Stimulated activated naive B cell treated with anti-CD40 and anti-IgM and Interleukin-4, amounts not matched to agents 10 μg/mL and 1 μg/mL and 100 μg/mL, for 72 hours (primary cell): ENCODE results near the gene ABTB2.
"Not testable (repeated sequence)": the region's sequence is repeated elsewhere in the genome, so short reads cannot be mapped to it uniquely, and the experiment has no call there.

Experiments used
- ATAC-seq, 2 donors: fragments of 150-1000 bp; cut with Tn5 transposase; replicated peaks; 2 replicates each; pipeline ENCODE4 v1.10.0; 2021; ENCODE audit warnings: moderate library complexity in 1 of 2
- DNase-seq: peaks from one replicate; pipeline ENCODE4 v3.0.0; 2021
- H3K27ac Mint-ChIP-seq: one replicate; pipeline ENCODE4 v1.8.0; 2022; ENCODE audit warnings: mild to moderate bottlenecking, mixed read lengths
- H3K27me3 Mint-ChIP-seq, 2 donors: one replicate each; pipeline ENCODE4 v1.8.0; 2022; ENCODE audit warnings: mixed read lengths in 2 of 2
- H3K36me3 Mint-ChIP-seq, 2 donors: one replicate each; pipeline ENCODE4 v1.8.0; 2022; ENCODE audit warnings: mixed read lengths in 2 of 2, mild to moderate bottlenecking in 1 of 2
- H3K4me1 Mint-ChIP-seq, 2 donors: one replicate each; pipeline ENCODE4 v1.8.0; 2022; ENCODE audit warnings: mixed read lengths in 2 of 2, mild to moderate bottlenecking in 1 of 2
- H3K4me3 Mint-ChIP-seq, 2 donors: one replicate each; pipeline ENCODE4 v1.8.0; 2022; ENCODE audit warnings: mild to moderate bottlenecking in 2 of 2, mixed read lengths in 2 of 2, moderate library complexity in 1 of 2
- H3K9me3 Mint-ChIP-seq, 2 donors: one replicate each; pipeline ENCODE4 v1.8.0; 2022; ENCODE audit warnings: mixed read lengths in 2 of 2, mild to moderate bottlenecking in 1 of 2

ABTB2 gene

GRCh38 chr11:34259087-34259486 lies 98.7 kb downstream of the ABTB2 start:
- Mint-ChIP-seq H3K36me3 (peaks cover 17 to 21% of the 10 kb centered on the region in 2 donors), H3K27ac (no peak overlapping the region), H3K4me1 (peaks cover 11 to 17% of the 10 kb centered on the region in 2 donors), H3K4me3 (no peak overlapping the region), H3K27me3 (no peaks in the 10 kb centered on the region), H3K9me3 (no peaks in the 10 kb centered on the region)
- ATAC-seq (no peak), DNase-seq (no peak)

- Mint-ChIP-seq H3K27ac (no peak overlapping the region), H3K27me3 (no peaks in the 10 kb centered on the region), H3K36me3 (peaks cover 14 to 17% of the 10 kb centered on the region in 2 donors), H3K4me3 (no peak overlapping the region), H3K4me1 (peaks cover 23 to 25% of the 10 kb centered on the region in 2 donors), H3K9me3 (no peaks in the 10 kb centered on the region)
- ATAC-seq (no peak), DNase-seq (no peak)
These were observed 101.2 kb downstream of the ABTB2 start for GRCh38 chr11:34256626-34257025.

- ATAC-seq: no peak
- Mint-ChIP-seq H3K9me3 (no peaks in the 10 kb centered on the region), H3K27me3 (no peaks in the 10 kb centered on the region)
These were observed 101.7 kb downstream of the ABTB2 start for GRCh38 chr11:34256150-34256549.

GRCh38 chr11:34255101-34255500 lies 102.7 kb downstream of the ABTB2 start:
- Mint-ChIP-seq H3K27ac (peak overlapping the region; percentile 79), H3K9me3 (no peaks in the 10 kb centered on the region), H3K4me1 (peaks cover 34 to 39% of the 10 kb centered on the region in 2 donors), H3K27me3 (no peaks in the 10 kb centered on the region), H3K36me3 (peaks cover 14 to 16% of the 10 kb centered on the region in 2 donors), H3K4me3 (no peak overlapping the region)
- DNase-seq: no peak
- no peak for ATAC-seq

More at GRCh38 chr11:34256150-34256549, 101.7 kb downstream of the ABTB2 start:
- Mint-ChIP-seq H3K27ac (no peak overlapping the region), H3K4me3 (no peak overlapping the region), H3K4me1 (peaks cover 28 to 30% of the 10 kb centered on the region in 2 donors), H3K36me3 (peaks cover 14 to 17% of the 10 kb centered on the region in 2 donors)
- DNase-seq: no peak

- peak overlapping the region; percentile 81 for H3K27ac Mint-ChIP-seq
- H3K4me1 Mint-ChIP-seq: peaks cover 37 to 46% of the 10 kb centered on the region in 2 donors
- ATAC-seq (no peak), DNase-seq (no peak)
- no peaks in the 10 kb centered on the region for H3K9me3 Mint-ChIP-seq
- no peak overlapping the region for H3K4me3 Mint-ChIP-seq
- peaks cover 11 to 14% of the 10 kb centered on the region in 2 donors for H3K36me3 Mint-ChIP-seq
- H3K27me3 Mint-ChIP-seq: no peaks in the 10 kb centered on the region
These were observed 103.8 kb downstream of the ABTB2 start for GRCh38 chr11:34254011-34254410.

GRCh38 chr11:34252651-34253050 lies 105.2 kb downstream of the ABTB2 start:
- Mint-ChIP-seq H3K27ac (peak overlapping the region; percentile 90), H3K4me1 (peaks cover 45 to 58% of the 10 kb centered on the region in 2 donors), H3K27me3 (no peaks in the 10 kb centered on the region), H3K36me3 (peaks cover 8 to 15% of the 10 kb centered on the region in 2 donors), H3K9me3 (no peaks in the 10 kb centered on the region), H3K4me3 (peak overlapping the region in 1 of 2 donors; percentile 48)
- DNase-seq (no peak), ATAC-seq (no peak)

GRCh38 chr11:34252015-34252414 lies 105.8 kb downstream of the ABTB2 start:
- peaks cover 49 to 64% of the 10 kb centered on the region in 2 donors for H3K4me1 Mint-ChIP-seq
- peaks cover 8 to 17% of the 10 kb centered on the region in 2 donors for H3K36me3 Mint-ChIP-seq
- H3K9me3 Mint-ChIP-seq: no peaks in the 10 kb centered on the region
- H3K27me3 Mint-ChIP-seq: no peaks in the 10 kb centered on the region
- no peak overlapping the region for H3K4me3 Mint-ChIP-seq
- DNase-seq: no peak
- H3K27ac Mint-ChIP-seq: no peak overlapping the region
- ATAC-seq: no peak

GRCh38 chr11:34251589-34251980 lies 106.2 kb downstream of the ABTB2 start:
- Mint-ChIP-seq H3K4me1 (peaks cover 49 to 68% of the 10 kb centered on the region in 2 donors), H3K36me3 (peaks cover 6 to 16% of the 10 kb centered on the region in 2 donors), H3K4me3 (peak overlapping the region; percentile 66 to 74), H3K9me3 (no peaks in the 10 kb centered on the region), H3K27me3 (no peaks in the 10 kb centered on the region), H3K27ac (peak overlapping the region; percentile 85)
- no peak for ATAC-seq
- no peak for DNase-seq

GRCh38 chr11:34250732-34251588 lies 106.8 kb downstream of the ABTB2 start:
- Mint-ChIP-seq H3K27ac (peak overlapping the region; percentile 85), H3K27me3 (no peaks in the 10 kb centered on the region), H3K4me3 (peak overlapping the region; percentile 66 to 74), H3K4me1 (peaks cover 52 to 75% of the 10 kb centered on the region in 2 donors), H3K9me3 (no peaks in the 10 kb centered on the region), H3K36me3 (peaks cover 3 to 13% of the 10 kb centered on the region in 2 donors)
- ATAC-seq (peak; percentile 99), DNase-seq (peak; percentile 75)

- H3K4me3 Mint-ChIP-seq: no peak overlapping the region
- peaks cover 59 to 82% of the 10 kb centered on the region in 2 donors for H3K4me1 Mint-ChIP-seq
- no peaks in the 10 kb centered on the region for H3K9me3 Mint-ChIP-seq
- ATAC-seq: no peak
- no peaks in the 10 kb centered on the region for H3K27me3 Mint-ChIP-seq
- peaks cover 3 to 19% of the 10 kb centered on the region in 2 donors for H3K36me3 Mint-ChIP-seq
- H3K27ac Mint-ChIP-seq: no peak overlapping the region
- DNase-seq: no peak
These were observed 107.6 kb downstream of the ABTB2 start for GRCh38 chr11:34250211-34250610.

GRCh38 chr11:34249439-34249838 lies 108.4 kb downstream of the ABTB2 start:
- DNase-seq: no peak
- no peak for ATAC-seq
- Mint-ChIP-seq H3K27me3 (no peaks in the 10 kb centered on the region), H3K27ac (no peak overlapping the region), H3K4me1 (peaks cover 60 to 90% of the 10 kb centered on the region in 2 donors), H3K36me3 (peaks cover 3 to 20% of the 10 kb centered on the region in 2 donors), H3K4me3 (no peak overlapping the region), H3K9me3 (no peaks in the 10 kb centered on the region)

GRCh38 chr11:34246511-34246910 lies 111.3 kb downstream of the ABTB2 start:
- DNase-seq, H3K27ac Mint-ChIP-seq, H3K27me3 Mint-ChIP-seq, ATAC-seq, H3K9me3 Mint-ChIP-seq, H3K4me3 Mint-ChIP-seq: not testable (repeated sequence)
- Mint-ChIP-seq H3K36me3 (peaks cover 2 to 25% of the 10 kb centered on the region in 2 donors), H3K4me1 (peaks cover 63 to 95% of the 10 kb centered on the region in 2 donors)

- no peaks in the 10 kb centered on the region for H3K9me3 Mint-ChIP-seq
- H3K27me3 Mint-ChIP-seq: no peaks in the 10 kb centered on the region
- DNase-seq (no peak), ATAC-seq (no peak)
- peak overlapping the region; percentile 37 to 50 for H3K4me3 Mint-ChIP-seq
- peaks cover 2 to 25% of the 10 kb centered on the region in 2 donors for H3K36me3 Mint-ChIP-seq
- peak overlapping the region; percentile 70 for H3K27ac Mint-ChIP-seq
- peaks cover 64 to 95% of the 10 kb centered on the region in 2 donors for H3K4me1 Mint-ChIP-seq
These were observed 112.8 kb downstream of the ABTB2 start for GRCh38 chr11:34245041-34245440.

GRCh38 chr11:34243600-34244464 lies 114.0 kb downstream of the ABTB2 start:
- no peaks in the 10 kb centered on the region for H3K27me3 Mint-ChIP-seq
- H3K4me1 Mint-ChIP-seq: peaks cover 66 to 98% of the 10 kb centered on the region in 2 donors
- peaks cover 2 to 25% of the 10 kb centered on the region in 2 donors for H3K36me3 Mint-ChIP-seq
- H3K9me3 Mint-ChIP-seq: no peaks in the 10 kb centered on the region
- peak overlapping the region; percentile 94 for H3K27ac Mint-ChIP-seq
- DNase-seq (peak; percentile 75), ATAC-seq (peak; percentile 59 to 72)
- peak overlapping the region; percentile 69 to 73 for H3K4me3 Mint-ChIP-seq
